Stimulated activated CD4-positive, alpha-beta T cell treated with anti-CD3 and anti-CD28 coated beads, Interleukin-1b, Interleukin-23, amount 100 ng/mL, for 48 hours (primary cell): ENCODE data around the gene RGL2.
"Not testable (repeated sequence)": the region's sequence is repeated elsewhere in the genome, so short reads cannot be mapped to it uniquely, and the experiment has no call there.

Source experiments
- DNase-seq: peaks from one replicate; pipeline ENCODE4 v3.0.0-alpha.2; 2020

The RGL2 gene

GRCh38 chr6:33298773-33299236, at the start of gene RGL2:
RGL2 (minus strand) TSS chr6:33298942; CDS start chr6:33298610, 332 bp downstream.
- DNase-seq = peak; percentile 47

- no peak for DNase-seq
Observed at GRCh38 chr6:33347816-33348215, 49.1 kb upstream of the RGL2 start.

GRCh38 chr6:33346972-33347371, 48.2 kb upstream of the RGL2 start:
- not testable (repeated sequence) for DNase-seq

- peak; percentile 62 for DNase-seq
Observed at GRCh38 chr6:33344701-33345697, 46.3 kb upstream of the RGL2 start.

- no peak for DNase-seq
Observed at GRCh38 chr6:33343953-33344611, 45.3 kb upstream of the RGL2 start.

- not testable (repeated sequence) for DNase-seq
Observed at GRCh38 chr6:33343606-33343952, 44.8 kb upstream of the RGL2 start.

- DNase-seq = no peak
Observed at GRCh38 chr6:33339193-33339592, 40.5 kb upstream of the RGL2 start.

GRCh38 chr6:33336495-33336894, 37.8 kb upstream of the RGL2 start:
- no peak for DNase-seq

- no peak for DNase-seq
Observed at GRCh38 chr6:33335916-33336315, 37.2 kb upstream of the RGL2 start.

GRCh38 chr6:33333666-33334065, 34.9 kb upstream of the RGL2 start:
- no peak for DNase-seq

- no peak for DNase-seq
Observed at GRCh38 chr6:33330736-33331135, 32.0 kb upstream of the RGL2 start.

- DNase-seq = no peak
Observed at GRCh38 chr6:33329058-33329457, 30.3 kb upstream of the RGL2 start.

- no peak for DNase-seq
Observed at GRCh38 chr6:33324125-33324524, 25.4 kb upstream of the RGL2 start.

GRCh38 chr6:33323623-33323948, 24.8 kb upstream of the RGL2 start:
- no peak for DNase-seq

GRCh38 chr6:33321227-33321626, 22.5 kb upstream of the RGL2 start:
- no peak for DNase-seq

- no peak for DNase-seq
Observed at GRCh38 chr6:33320315-33321181, 21.8 kb upstream of the RGL2 start.

- no peak for DNase-seq
Observed at GRCh38 chr6:33319939-33320314, 21.2 kb upstream of the RGL2 start.

- DNase-seq = no peak
Observed at GRCh38 chr6:33318426-33319073, 19.8 kb upstream of the RGL2 start.

GRCh38 chr6:33317669-33318425, 19.1 kb upstream of the RGL2 start, which contains the start of gene ZBTB22:
ZBTB22 (minus strand) TSS chr6:33317744; CDS start chr6:33316916, 828 bp downstream.
- peak; percentile 96 for DNase-seq

GRCh38 chr6:33317419-33317668, 18.6 kb upstream of the RGL2 start:
- no peak for DNase-seq

GRCh38 chr6:33316603-33317418, 18.1 kb upstream of the RGL2 start:
- DNase-seq = no peak
